Keratinocyte (primary cell): Measurements from ENCODE around the gene LRRC41. TPM values are rescaled to one million over a fixed set of nuclear protein-coding genes. Genes with fewer than 3 reads are reported as not detected.

Experiments
- DNase-seq: peaks from one replicate; pipeline ENCODE4 v3.0.0-alpha.2; 2011; ENCODE audit warnings: low read depth, missing footprints, low spot score
- FAIRE-seq: peaks from 2 replicates; lab custom pipeline; 2011; peaks lifted over from hg19 to GRCh38; lab: Jason Lieb, UNC
- H2AFZ ChIP-seq: 2 replicates; pipeline ENCODE4 v1.6.0; 2012; ENCODE audit warnings: low read length, control low read depth, inconsistent platforms; ENCODE audit not compliant: control insufficient read depth
- H3K27ac ChIP-seq: 2 replicates; pipeline ENCODE4 v1.5.1; 2011; ENCODE audit warnings: low read length; ENCODE audit not compliant: control insufficient read depth, insufficient read depth
- H3K27me3 ChIP-seq: 3 replicates; pipeline ENCODE4 v1.6.0; 2011; ENCODE audit warnings: low read length; ENCODE audit not compliant: control insufficient read depth, insufficient read depth; ENCODE audit errors: extremely low read depth
- H3K36me3 ChIP-seq, 2 experiments: 2 replicates in 1 of 2; 3 replicates in 1 of 2; pipeline ENCODE4 v1.5.1; 2011; ENCODE audit warnings: low read length in 2 of 2, mild to moderate bottlenecking in 1 of 2; ENCODE audit not compliant: control insufficient read depth in 2 of 2, insufficient read depth in 2 of 2; ENCODE audit errors: extremely low read depth in 1 of 2
- H3K4me1 ChIP-seq: 3 replicates; pipeline ENCODE4 v1.5.1; 2011; ENCODE audit warnings: low read length; ENCODE audit not compliant: control insufficient read depth, insufficient read depth; ENCODE audit errors: extremely low read depth
- H3K4me2 ChIP-seq: 3 replicates; pipeline ENCODE4 v1.6.0; 2011; ENCODE audit warnings: low read depth, low read length; ENCODE audit not compliant: control insufficient read depth, insufficient read depth; ENCODE audit errors: extremely low read depth
- H3K4me3 ChIP-seq, 3 experiments: fragments of 200-600 bp in 1 of 3; sonication (generic) in 1 of 3; 2 replicates in 2 of 3; 3 replicates in 1 of 3; pipeline ENCODE4 v1.5.1; 2011 to 2016; ENCODE audit warnings: low read length in 3 of 3, mild to moderate bottlenecking in 3 of 3, control low read depth in 2 of 3, inconsistent platforms in 1 of 3, low read depth in 1 of 3, mixed read lengths in 1 of 3, mixed run types in 1 of 3, moderate library complexity in 1 of 3; ENCODE audit not compliant: control insufficient read depth in 2 of 3, insufficient read depth in 2 of 3; ENCODE audit errors: extremely low read depth in 1 of 3
- H3K79me2 ChIP-seq: 2 replicates; pipeline ENCODE4 v1.6.0; 2012; ENCODE audit warnings: low read length; ENCODE audit not compliant: control insufficient read depth, insufficient read depth
- H3K9ac ChIP-seq: 3 replicates; pipeline ENCODE4 v1.6.0; 2011; ENCODE audit warnings: low read length; ENCODE audit not compliant: control insufficient read depth, insufficient read depth; ENCODE audit errors: extremely low read depth
- H3K9me1 ChIP-seq: 3 replicates; pipeline ENCODE4 v1.6.0; 2011; ENCODE audit warnings: low read length; ENCODE audit not compliant: control insufficient read depth, insufficient read depth; ENCODE audit errors: extremely low read depth
- H3K9me3 ChIP-seq: 2 replicates; pipeline ENCODE4 v1.5.1; 2012; ENCODE audit warnings: low read depth, low read length; ENCODE audit not compliant: control insufficient read depth
- H4K20me1 ChIP-seq: 3 replicates; pipeline ENCODE4 v1.6.0; 2011; ENCODE audit warnings: low read length; ENCODE audit not compliant: control insufficient read depth, insufficient read depth; ENCODE audit errors: extremely low read depth
- EZH2 ChIP-seq: IDR thresholded peaks from one replicate; pipeline ENCODE4 v1.6.1; 2012; ENCODE audit warnings: inconsistent platforms, mild to moderate bottlenecking, low read length, moderate library complexity
- dilution Hi-C: fragments of 300-500 bp; cut with MboI; formaldehyde crosslinking; loops from one replicate; pipeline ENCODE4 v1.7.0; 2020; ENCODE audit warnings: low sequenced_read_pairs; ENCODE audit not compliant: extremely low pct_ligation_motif_present
- polyA plus RNA-seq, 5 experiments: library from polyadenylated mRNA; depleted of rRNA in 3 of 5; stranded (reverse) in 3 of 5; stranded (forward) in 1 of 5; unstranded in 1 of 5; fragments of >200 nt; gene quantifications; 1 replicate in 1 of 5; 2 replicates in 3 of 5; 3 replicates in 1 of 5; pipeline versions ENCODE4 v1.2.1 to v1.2.3, GENCODE V29; 2011 to 2012; ENCODE audit warnings: missing spikeins in 2 of 5, low read depth in 1 of 5, low replicate concordance in 1 of 5
- TF ChIP-seq, protein P1 (sequence below), 3 experiments: IDR thresholded peaks in 1 of 3; conservative IDR thresholded peaks in 1 of 3; optimal IDR thresholded peaks in 1 of 3; 2 replicates in 2 of 3; 3 replicates in 1 of 3; pipeline versions ENCODE3 to v1.5.1; 2011; ENCODE audit warnings: low read length in 3 of 3, mild to moderate bottlenecking in 3 of 3, moderate library complexity in 2 of 3, control low read depth in 1 of 3, inconsistent platforms in 1 of 3; ENCODE audit not compliant: insufficient read depth in 2 of 3; ENCODE audit errors: extremely low read depth in 1 of 3

Gene LRRC41
- polyA plus RNA-seq, 1 donor (not counting 4 experiments of a cell fraction or from before 2014, with no cell fraction given), result 51.2 TPM

DNA sequence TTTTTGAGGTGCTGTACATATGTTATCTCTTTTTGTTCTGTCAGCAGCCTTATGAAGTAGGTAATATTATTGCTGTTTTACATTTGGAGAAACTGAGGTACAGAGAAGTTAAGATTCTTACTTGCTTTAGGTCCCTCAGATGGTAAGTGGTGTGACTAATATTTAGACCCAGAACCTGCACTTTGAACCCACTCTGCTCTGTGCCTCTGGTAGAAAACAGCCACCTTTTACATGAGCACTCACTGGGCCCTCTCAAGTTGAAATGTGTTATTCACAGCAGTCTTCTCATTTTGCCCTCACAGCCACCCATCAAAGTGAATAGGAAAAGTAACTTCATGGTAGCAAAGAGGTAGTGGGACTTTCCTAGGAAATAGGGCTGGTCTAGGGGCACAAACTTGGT, 41.9 kb upstream of the LRRC41 start:
- Histone ChIP-seq H3K4me1 (peaks cover 8% of the 10 kb centered on the region), H3K4me2 (no peak overlapping the region), H3K9ac (no peak overlapping the region), H3K4me3 (no peak overlapping the region), H4K20me1 (no peaks in the 10 kb centered on the region), H2AFZ (no peak overlapping the region), H3K9me3 (no peaks in the 10 kb centered on the region), H3K36me3 (peaks cover 19 to 49% of the 10 kb centered on the region in 2 experiments), H3K27me3 (no peaks in the 10 kb centered on the region), H3K79me2 (peaks cover 28% of the 10 kb centered on the region), H3K27ac (no peak overlapping the region), H3K9me1 (no peaks in the 10 kb centered on the region)
- FAIRE-seq (no peak), DNase-seq (no peak)
- dilution Hi-C loops, result no loop called here
- TF ChIP-seq EZH2, result no peak
- TF ChIP-seq, protein P1, sequence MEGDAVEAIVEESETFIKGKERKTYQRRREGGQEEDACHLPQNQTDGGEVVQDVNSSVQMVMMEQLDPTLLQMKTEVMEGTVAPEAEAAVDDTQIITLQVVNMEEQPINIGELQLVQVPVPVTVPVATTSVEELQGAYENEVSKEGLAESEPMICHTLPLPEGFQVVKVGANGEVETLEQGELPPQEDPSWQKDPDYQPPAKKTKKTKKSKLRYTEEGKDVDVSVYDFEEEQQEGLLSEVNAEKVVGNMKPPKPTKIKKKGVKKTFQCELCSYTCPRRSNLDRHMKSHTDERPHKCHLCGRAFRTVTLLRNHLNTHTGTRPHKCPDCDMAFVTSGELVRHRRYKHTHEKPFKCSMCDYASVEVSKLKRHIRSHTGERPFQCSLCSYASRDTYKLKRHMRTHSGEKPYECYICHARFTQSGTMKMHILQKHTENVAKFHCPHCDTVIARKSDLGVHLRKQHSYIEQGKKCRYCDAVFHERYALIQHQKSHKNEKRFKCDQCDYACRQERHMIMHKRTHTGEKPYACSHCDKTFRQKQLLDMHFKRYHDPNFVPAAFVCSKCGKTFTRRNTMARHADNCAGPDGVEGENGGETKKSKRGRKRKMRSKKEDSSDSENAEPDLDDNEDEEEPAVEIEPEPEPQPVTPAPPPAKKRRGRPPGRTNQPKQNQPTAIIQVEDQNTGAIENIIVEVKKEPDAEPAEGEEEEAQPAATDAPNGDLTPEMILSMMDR (optimal IDR thresholded peaks at IDR 0.05 in 1 of 3, IDR thresholded peaks at IDR 0.05 in 1 of 3, conservative IDR thresholded peaks at IDR 0.05 in 1 of 3; ENCODE audit: extremely low read depth in 1 of 3, insufficient read depth in 2 of 3, low read length in 3 of 3), result no peak

DNA sequence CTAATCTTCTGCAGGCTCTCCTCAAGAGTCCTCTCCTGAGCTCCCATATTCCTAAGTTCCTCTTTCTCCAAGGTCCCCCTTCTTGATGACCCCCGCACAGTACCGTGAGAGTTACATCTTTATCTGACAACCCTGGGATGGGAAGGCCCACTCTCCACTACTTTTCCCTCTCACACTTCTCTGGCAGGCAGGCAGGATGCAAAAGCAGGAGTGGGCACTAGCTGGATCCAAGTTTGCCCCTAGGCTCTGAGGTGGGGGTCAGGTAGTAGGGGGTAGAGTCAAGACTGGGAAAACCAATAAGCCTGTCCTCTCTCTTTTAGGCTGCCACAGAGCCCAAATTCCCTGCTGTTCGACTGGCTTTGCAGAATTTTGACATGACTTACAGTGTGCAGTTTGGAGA, 41.1 kb upstream of the LRRC41 start:
- H3K27ac ChIP-seq, result no peak overlapping the region
- no peak overlapping the region for H3K4me2 ChIP-seq
- peaks cover 17 to 41% of the 10 kb centered on the region in 2 experiments for H3K36me3 ChIP-seq
- H3K79me2 ChIP-seq, result peaks cover 28% of the 10 kb centered on the region
- TF ChIP-seq, protein P1 (optimal IDR thresholded peaks at IDR 0.05 in 1 of 3, IDR thresholded peaks at IDR 0.05 in 1 of 3, conservative IDR thresholded peaks at IDR 0.05 in 1 of 3; ENCODE audit: extremely low read depth in 1 of 3, insufficient read depth in 2 of 3, low read length in 3 of 3), result no peak
- no peak for TF ChIP-seq EZH2
- H2AFZ ChIP-seq, result no peak overlapping the region
- no peak for FAIRE-seq
- H3K9me3 ChIP-seq, result no peaks in the 10 kb centered on the region
- peaks cover 11% of the 10 kb centered on the region for H3K4me1 ChIP-seq
- H3K9ac ChIP-seq, result no peak overlapping the region
- H3K9me1 ChIP-seq, result no peaks in the 10 kb centered on the region
- no peak overlapping the region for H3K4me3 ChIP-seq
- DNase-seq, result no peak
- no peaks in the 10 kb centered on the region for H4K20me1 ChIP-seq
- H3K27me3 ChIP-seq, result no peaks in the 10 kb centered on the region
- dilution Hi-C loops, result no loop called here
